Measurements from ENCODE around the gene IL19.

The IL19 gene

DNA sequence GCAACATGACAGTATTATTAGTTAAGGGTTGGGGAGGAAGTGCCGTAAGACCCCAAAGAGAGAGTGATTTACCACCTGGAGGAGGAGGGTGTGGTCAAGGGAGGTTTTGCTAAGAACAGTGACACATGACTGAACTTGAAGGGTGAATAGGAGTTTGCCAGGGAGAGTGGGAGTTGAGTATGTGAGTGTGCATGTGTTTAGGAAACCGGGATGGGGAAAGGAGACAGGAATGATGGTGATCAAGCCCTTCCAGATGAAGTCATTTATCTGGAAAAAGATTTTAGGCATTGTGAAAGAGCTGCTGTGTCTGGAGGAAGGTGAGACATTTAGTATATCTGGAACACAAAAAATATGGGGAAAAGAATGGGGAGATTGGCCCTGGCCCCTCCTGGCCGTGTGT lies 29.8 kb downstream of the IL19 start:
- TF ChIP-seq, protein P1, sequence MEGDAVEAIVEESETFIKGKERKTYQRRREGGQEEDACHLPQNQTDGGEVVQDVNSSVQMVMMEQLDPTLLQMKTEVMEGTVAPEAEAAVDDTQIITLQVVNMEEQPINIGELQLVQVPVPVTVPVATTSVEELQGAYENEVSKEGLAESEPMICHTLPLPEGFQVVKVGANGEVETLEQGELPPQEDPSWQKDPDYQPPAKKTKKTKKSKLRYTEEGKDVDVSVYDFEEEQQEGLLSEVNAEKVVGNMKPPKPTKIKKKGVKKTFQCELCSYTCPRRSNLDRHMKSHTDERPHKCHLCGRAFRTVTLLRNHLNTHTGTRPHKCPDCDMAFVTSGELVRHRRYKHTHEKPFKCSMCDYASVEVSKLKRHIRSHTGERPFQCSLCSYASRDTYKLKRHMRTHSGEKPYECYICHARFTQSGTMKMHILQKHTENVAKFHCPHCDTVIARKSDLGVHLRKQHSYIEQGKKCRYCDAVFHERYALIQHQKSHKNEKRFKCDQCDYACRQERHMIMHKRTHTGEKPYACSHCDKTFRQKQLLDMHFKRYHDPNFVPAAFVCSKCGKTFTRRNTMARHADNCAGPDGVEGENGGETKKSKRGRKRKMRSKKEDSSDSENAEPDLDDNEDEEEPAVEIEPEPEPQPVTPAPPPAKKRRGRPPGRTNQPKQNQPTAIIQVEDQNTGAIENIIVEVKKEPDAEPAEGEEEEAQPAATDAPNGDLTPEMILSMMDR (IDR thresholded peaks at IDR 0.05), result no peak
- Mint-ChIP-seq H3K27me3 (ENCODE audit: low read depth, poor library complexity) (peaks cover 4% of the 10 kb centered on the region), H3K27ac (no peak overlapping the region), H3K9me3 (no peaks in the 10 kb centered on the region), H3K4me3 (no peak overlapping the region), H3K36me3 (ENCODE audit: low read depth) (no peaks in the 10 kb centered on the region), H3K4me1 (peaks cover 53% of the 10 kb centered on the region)
- DNase-seq, result no peak

DNA sequence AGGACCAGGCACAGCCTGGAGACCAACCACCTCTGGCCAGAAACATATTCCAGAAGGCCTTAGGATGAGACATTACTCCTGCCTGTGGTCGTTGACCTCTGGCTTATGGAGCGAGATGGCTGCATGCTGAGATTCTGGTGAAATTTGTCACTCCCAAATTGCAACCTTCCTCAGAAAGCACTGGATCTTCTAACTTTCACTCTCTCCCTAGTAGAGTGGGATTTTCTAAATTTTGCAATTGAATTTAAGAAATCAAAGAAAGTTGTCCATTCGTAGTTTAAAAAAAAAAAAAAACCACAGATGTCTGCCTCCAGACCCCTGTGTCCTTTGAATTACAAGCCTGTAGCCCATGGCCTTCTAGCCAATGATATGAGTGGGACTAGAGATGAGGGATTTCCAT lies 30.3 kb downstream of the IL19 start:
- no peaks in the 10 kb centered on the region for H3K36me3 Mint-ChIP-seq (ENCODE audit: low read depth)
- DNase-seq, result no peak
- no peak overlapping the region for H3K4me3 Mint-ChIP-seq
- peaks cover 4% of the 10 kb centered on the region for H3K27me3 Mint-ChIP-seq (ENCODE audit: low read depth, poor library complexity)
- no peaks in the 10 kb centered on the region for H3K9me3 Mint-ChIP-seq
- TF ChIP-seq, protein P1 (IDR thresholded peaks at IDR 0.05), result no peak
- H3K4me1 Mint-ChIP-seq, result peaks cover 53% of the 10 kb centered on the region
- no peak overlapping the region for H3K27ac Mint-ChIP-seq

DNA sequence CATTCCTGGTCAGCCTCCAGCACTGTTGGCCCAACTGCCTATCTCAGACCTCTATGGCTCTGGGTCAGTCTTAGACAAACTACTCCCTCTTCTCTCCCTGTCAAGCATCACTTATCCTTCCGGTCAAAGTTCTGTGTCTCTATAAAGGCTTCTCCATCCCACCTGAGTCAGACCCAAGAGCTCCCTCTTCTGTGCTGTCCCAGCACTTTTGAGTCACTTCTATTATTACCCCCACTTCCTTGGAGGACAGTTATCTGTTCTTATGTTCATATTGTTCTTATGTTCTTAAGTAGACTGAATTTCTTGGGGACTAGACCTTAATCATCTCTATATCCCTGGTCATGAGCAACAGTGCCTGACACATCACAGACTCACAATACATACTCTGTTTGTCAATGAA lies 30.9 kb downstream of the IL19 start:
- peaks cover 4% of the 10 kb centered on the region for H3K27me3 Mint-ChIP-seq (ENCODE audit: low read depth, poor library complexity)
- H3K4me1 Mint-ChIP-seq, result peaks cover 53% of the 10 kb centered on the region
- H3K4me3 Mint-ChIP-seq, result no peak overlapping the region
- H3K27ac Mint-ChIP-seq, result no peak overlapping the region
- TF ChIP-seq, protein P1 (IDR thresholded peaks at IDR 0.05), result no peak
- no peaks in the 10 kb centered on the region for H3K9me3 Mint-ChIP-seq
- H3K36me3 Mint-ChIP-seq (ENCODE audit: low read depth), result no peaks in the 10 kb centered on the region
- no peak for DNase-seq

DNA sequence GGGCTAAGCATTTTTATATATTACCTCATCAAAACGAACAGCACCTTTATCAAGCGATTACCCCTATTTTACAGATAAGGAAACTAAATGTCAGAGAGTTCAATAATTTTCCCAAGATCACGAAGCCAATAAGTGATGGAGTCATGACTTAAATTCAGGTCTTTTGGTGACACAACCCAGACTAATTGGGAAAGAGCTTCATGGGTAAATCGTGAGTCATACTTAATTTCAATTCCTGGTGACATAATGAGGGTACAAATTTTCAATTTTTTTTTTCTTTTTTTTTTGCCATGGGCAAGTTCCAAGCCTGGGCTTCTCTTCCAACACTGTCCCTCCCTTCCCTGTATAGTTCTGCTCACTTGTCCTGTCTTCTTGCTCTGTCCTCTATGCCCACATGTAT lies 31.8 kb downstream of the IL19 start:
- TF ChIP-seq, protein P1 (IDR thresholded peaks at IDR 0.05), result no peak
- no peak for DNase-seq
- Mint-ChIP-seq H3K36me3 (ENCODE audit: low read depth) (no peaks in the 10 kb centered on the region), H3K27ac (no peak overlapping the region), H3K4me1 (peaks cover 44% of the 10 kb centered on the region), H3K9me3 (no peaks in the 10 kb centered on the region), H3K27me3 (ENCODE audit: low read depth, poor library complexity) (peaks cover 4% of the 10 kb centered on the region), H3K4me3 (no peak overlapping the region)

DNA sequence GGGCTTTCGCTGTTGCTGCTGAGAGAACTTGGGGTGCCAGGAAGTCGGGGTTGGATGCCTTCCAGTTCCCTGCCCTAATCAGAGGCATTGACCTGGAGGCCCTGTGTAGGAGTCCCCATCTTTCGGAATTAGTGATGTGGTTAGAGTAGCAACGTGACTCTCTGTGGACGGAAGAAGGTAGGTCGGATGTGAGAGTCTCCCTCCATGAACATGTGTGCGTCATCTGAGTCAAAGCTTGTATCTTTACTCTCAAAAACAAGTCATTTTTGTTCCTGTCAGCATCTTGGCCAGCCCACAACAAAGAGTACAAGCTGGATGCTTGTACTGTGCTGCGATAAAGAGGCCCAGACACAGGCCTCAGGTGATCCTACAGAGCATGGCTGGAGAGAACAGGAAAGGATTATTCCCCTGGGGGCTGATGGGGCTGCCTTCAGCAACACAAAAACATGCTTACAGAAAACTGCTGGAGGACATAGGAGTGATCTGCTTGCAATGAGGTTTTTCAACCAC lies 32.7 kb downstream of the IL19 start:
- Mint-ChIP-seq H3K9me3 (no peaks in the 10 kb centered on the region), H3K4me3 (no peak overlapping the region), H3K27ac (no peak overlapping the region), H3K36me3 (ENCODE audit: low read depth) (no peaks in the 10 kb centered on the region), H3K4me1 (peaks cover 39% of the 10 kb centered on the region), H3K27me3 (ENCODE audit: low read depth, poor library complexity) (peaks cover 6% of the 10 kb centered on the region)
- TF ChIP-seq, protein P1 (IDR thresholded peaks at IDR 0.05), result no peak
- DNase-seq, result no peak

DNA sequence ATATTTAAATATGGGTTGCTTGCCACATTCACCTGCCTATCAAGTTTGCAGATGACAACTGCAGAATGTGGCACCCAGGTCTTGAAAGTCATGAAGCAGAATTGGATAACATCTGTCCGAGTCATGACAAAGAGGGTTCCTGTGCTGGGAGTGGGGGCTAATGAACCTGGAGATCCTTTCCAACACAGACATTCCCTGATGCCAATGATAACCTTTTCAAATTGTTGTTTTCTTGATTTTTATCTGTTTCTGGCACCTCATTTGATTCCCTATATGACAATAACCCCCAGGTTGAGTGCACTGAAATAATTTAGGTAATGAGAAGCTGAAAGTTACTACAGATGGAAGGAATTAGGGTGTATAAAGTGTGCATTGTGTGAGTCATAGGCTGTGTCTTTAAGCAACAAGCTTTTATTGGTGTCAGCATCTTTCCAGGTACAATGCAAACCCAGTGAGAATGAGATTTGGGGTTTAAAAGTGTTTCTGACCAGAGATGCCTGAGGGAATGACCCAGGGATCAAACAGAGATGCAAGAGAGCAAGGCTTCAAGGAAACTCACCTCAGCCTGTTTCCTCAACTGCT lies 33.7 kb downstream of the IL19 start:
- Mint-ChIP-seq H3K4me3 (no peak overlapping the region), H3K27me3 (ENCODE audit: low read depth, poor library complexity) (peaks cover 7% of the 10 kb centered on the region), H3K9me3 (no peaks in the 10 kb centered on the region), H3K27ac (no peak overlapping the region), H3K4me1 (peaks cover 34% of the 10 kb centered on the region), H3K36me3 (ENCODE audit: low read depth) (no peaks in the 10 kb centered on the region)
- no peak for DNase-seq
- TF ChIP-seq, protein P1 (IDR thresholded peaks at IDR 0.05), result no peak
